GM21723 (cell line): Measurements from ENCODE around the gene GNG14.
"Not testable (repeated sequence)": the region's sequence is repeated elsewhere in the genome, so short reads cannot be mapped to it uniquely, and the experiment has no call there.

Experiments
- ATAC-seq: cut with Tn5 transposase; IDR thresholded peaks from one replicate; pipeline ENCODE4 v1.9.1; 2021; ENCODE audit warnings: mild to moderate bottlenecking, moderate library complexity; ENCODE audit not compliant: unreplicated experiment

The GNG14 gene

DNA sequence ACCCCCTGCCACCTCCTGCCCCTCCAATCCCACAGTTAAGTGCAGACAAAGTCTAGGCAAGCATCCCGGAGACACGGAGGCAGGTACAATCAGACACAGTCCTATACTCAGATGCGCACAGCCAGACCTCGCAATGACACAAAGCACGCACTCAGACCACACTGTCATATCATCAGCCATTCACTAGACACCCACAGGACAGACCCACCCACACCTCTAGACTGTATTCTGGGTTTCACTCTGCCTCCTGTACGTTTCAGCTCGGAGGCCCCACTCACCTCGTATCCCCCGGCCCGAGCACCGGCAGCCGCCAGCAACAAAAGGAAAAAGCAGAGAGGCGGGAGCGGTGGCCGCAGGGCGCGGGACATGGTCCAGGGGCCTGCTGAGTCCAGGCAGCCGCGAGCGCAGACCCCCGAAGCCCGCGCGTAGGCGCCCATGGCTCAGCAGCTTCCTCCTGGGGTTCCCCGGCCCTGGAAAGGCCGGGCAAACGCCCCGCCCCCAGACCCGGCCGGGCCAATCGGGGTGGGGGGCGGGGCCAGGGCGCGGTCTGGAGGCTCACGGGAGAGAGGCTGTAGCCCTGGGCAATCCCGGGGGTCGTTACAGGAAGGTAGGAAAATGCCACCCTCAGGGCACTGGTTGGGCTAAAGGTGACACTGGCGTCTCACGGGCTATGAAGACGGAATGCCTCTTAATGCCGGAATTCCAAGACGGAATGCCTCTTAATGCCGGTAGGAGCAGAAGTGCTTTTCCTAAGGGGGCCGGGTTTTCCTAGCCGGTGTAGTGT, 21.3 kb upstream of the GNG14 start, which contains the start of the genes MAN2B1 and WDR83:
Gene MAN2B1, minus strand, starts transcription at position 478 of the 784 bp plus-strand sequence. Its CDS starts 41 bp downstream, at position 437.
Gene WDR83, plus strand, starts transcription at position 543 of the 784 bp plus-strand sequence. CDS start 2,984 bp downstream, outside the sequence.
- peak; percentile 42 for ATAC-seq

DNA sequence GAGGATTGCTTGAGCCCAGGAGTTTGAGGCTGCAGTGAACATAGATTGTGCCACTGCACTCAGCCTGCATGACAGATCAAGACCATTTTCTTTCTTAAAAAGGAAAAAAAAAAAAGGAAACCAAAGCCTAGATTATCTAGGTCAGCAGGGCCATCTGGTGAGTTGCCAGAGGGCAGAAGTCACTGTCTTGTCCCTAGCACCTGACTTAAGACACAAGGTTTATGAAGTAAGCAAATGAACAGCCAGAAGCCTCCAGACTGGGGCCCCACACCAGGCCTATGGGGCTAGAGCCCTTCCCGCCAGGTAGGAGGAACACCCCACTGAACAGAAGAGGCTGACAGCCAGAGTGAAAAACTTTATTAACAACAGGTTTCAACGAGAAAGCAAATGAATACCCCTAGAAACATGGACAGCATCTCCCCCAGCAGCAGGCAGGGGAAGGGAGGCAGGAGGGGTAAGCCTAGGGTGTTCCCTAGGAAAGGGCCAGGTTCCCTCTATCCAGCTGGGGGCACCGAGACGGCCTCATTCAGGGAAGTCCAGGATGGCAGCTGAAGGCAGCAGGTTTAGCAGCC, 20.0 kb upstream of the GNG14 start:
- ATAC-seq: no peak

DNA sequence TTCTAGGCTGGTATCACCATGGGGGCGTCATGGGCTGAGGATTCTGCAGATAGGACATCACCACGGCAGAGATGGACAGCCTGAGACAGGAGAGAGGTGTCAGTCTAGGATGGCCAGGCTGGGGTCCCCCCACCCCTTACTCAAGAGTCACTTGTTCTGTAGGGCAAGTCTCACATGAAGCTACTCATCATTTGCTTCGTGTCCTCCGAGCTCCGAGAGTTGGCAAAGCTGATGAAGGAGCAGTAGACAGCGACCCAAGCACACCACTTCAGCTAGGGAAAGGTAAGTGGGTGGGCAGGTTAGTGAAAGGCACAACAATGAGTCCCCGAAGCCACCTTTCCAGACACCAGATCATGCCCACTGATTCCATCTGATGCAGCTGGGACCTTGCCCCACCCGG, 19.5 kb upstream of the GNG14 start:
- ATAC-seq: no peak

- no peak for ATAC-seq
Measured at GRCh38 chr19:12668932-12669269, 18.9 kb upstream of the GNG14 start.

DNA sequence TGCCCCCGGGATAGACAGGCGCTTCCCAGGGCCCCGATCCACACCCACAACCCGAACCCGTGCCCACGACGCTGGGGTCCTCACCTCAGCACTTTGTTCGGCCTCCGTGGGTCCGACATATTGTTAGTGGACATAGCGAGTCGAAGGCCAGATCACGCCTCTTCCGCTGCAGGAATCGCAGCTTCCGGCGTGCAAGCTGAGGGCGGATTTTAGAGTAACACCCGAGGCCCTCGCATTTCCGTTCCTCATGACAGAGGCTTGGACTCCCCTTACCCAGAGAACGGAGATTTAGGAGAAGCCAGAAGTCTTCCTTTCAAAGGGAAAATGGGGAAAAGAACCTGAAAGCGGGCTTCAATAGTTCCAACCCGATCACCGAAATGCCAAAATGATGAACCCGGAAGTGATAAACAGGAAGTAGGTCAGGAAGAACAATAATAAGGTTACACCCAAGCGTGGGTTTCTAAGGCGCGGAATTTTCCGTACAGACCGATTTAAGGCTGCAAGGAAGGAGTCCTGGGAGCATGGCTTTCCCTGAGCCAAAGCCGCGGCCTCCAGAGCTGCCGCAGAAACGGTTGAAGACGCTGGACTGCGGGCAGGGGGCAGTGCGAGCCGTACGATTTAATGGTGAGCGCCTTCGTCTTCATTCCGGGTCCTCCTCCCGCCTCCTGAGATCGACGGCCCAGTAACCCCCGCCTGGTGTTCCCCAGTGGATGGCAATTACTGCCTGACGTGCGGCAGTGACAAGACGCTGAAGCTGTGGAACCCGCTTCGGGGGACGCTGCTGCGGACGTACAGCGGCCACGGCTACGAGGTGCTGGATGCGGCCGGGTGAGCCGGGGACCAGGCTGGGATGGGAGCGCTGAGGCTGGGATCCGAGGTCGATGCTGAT, 18.3 kb upstream of the GNG14 start:
- no peak for ATAC-seq

DNA sequence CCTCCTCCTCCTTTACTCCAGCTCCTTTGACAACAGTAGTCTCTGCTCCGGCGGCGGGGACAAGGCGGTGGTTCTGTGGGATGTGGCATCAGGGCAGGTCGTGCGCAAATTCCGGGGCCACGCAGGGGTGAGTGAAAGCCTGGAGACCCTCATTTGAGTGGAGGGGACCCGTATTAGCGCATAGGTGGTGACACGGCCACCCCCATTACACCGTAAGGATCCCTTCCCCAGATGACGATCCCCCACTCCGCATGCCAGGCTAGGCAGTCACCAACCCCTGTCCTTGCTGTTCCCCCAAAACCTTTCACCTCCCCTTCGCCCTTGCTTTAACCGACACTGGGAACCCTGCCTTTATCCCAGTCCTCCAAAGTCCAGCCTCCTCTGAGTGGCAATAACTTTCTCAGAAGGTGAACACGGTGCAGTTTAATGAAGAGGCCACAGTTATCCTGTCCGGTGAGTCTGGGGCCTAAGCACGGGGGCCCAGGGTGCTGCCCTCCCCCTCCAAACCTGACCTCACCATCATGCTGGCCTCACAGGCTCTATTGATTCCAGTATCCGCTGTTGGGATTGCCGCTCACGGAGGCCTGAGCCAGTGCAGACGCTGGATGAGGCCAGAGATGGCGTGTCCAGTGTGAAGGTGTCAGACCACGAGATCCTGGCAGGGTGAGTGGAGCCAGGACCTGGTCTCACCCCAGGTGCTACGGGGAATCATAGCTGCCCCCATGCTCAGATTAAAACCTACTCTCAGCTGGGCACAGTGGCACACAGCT, 17.5 kb upstream of the GNG14 start:
- ATAC-seq: no peak

DNA sequence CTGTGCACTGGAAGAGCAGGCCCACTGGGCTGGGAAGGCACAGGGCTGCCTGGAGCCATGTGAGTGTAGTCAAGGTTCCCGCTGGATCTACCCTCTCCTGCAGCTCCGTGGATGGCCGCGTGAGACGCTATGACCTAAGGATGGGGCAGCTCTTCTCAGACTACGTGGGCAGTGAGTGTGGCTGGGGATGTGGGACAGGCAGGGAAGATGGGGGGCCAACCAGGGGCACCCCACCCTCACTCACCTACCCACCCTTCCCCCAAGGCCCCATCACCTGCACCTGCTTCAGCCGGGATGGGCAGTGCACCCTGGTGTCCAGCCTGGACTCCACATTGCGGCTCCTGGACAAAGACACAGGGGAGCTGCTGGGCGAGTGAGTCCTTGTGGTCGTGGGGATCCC, 15.1 kb upstream of the GNG14 start:
- ATAC-seq: no peak

DNA sequence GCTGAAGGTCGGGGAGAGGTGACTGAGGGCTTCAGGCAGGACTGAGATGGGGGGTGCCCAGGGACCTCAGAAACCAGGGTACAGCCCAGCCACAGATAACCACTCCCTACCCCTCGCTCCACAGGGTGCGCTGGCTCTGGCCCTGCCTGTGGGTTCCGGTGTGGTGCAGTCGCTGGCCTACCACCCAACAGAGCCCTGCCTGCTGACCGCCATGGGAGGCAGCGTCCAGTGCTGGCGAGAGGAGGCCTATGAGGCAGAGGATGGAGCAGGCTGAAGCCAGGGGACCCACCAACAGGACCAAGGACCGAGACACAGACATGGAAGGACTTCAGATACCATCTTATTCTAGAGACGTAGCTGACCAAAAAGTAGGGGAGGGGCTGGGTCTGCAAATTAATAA, 12.4 kb upstream of the GNG14 start:
- ATAC-seq: no peak

GRCh38 chr19:12675940-12676339, 11.9 kb upstream of the GNG14 start:
- no peak for ATAC-seq

GRCh38 chr19:12676384-12676792, 11.4 kb upstream of the GNG14 start:
- no peak for ATAC-seq

- ATAC-seq: no peak
Measured at GRCh38 chr19:12676928-12677327, 10.9 kb upstream of the GNG14 start.

- ATAC-seq: not testable (repeated sequence)
Measured at GRCh38 chr19:12678039-12678438, 9.8 kb upstream of the GNG14 start.

GRCh38 chr19:12680034-12680433, 7.8 kb upstream of the GNG14 start:
- no peak for ATAC-seq

GRCh38 chr19:12681074-12681987, 6.5 kb upstream of the GNG14 start, which contains the start of gene DHPS:
TSS of gene DHPS (minus strand) at chr19:12681880. CDS start at chr19:12681766, 114 bp downstream.
- ATAC-seq: peak; percentile 71

DNA sequence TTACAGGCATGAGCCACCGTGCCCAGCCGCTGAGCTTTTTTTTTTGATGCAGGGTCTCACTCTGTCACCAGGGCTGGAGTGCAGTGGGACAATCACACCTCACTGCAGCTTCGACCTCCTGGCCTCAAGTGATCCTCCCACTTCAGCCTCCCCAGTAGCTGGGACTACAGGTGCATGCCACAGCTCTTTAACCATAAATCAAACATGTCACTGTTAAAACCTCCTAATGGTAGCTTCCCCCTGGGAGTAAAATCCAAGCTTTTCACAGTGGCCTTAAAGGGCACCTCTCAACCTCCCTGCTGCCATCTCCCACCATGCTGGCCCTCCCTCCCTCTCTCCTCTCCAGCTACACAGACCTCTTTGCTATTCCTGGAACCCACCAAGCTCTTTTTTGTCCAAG, 2.0 kb upstream of the GNG14 start:
- no peak for ATAC-seq

GRCh38 chr19:12689012-12689411, 1.2 kb downstream of the GNG14 start:
- no peak for ATAC-seq

DNA sequence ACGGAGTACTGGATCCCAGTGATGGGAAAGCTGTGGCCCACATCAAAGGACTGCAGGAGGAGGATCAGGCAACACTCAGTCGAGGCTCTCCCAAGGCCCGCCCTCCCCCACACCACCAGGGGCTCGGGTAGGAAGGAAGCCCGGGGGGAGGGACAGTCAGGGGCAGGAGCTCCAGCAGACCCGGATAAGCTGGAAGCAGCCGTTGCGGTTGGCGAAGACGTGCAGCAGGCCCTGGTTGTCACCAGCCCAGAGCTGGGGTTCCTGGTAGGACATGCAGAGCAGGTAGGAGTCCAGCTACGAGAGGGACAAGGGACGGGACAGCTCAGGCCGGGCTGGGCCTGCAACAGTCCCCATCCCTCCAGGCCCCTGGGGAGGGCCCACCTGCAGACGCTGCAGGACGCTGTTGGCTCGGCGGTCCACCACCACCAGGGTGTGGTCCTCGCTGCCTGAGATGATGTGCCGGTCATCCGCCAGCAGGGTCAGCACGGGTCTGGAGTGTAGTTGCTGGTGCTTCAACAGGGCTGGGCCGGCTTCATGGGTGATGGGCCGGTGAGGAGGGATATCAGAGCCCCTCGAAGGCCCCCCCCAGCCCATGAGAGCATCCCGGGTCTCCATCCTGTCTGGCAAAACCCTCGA, 1.9 kb downstream of the GNG14 start:
- no peak for ATAC-seq

- no peak for ATAC-seq
Measured at GRCh38 chr19:12692960-12693359, 5.2 kb downstream of the GNG14 start.

DNA sequence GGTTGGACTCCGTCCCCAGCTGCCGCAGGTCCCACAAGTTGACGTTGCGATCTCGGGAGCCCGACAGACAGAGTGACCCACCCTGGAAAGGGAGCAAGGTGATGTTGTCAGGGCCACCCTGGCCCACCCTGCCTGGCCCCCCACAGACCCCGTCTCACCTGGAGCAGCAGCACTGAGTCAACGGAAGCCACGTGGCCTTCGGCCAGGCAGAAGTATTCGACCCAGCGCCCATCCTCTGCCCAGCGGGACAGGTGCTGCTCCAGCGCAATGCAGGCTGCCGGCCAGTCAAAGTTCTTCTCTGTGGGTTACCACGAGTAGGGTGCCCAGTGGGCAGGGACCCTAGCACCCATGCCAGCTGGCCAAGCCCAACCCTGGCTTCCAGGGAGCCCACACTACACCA, 6.8 kb downstream of the GNG14 start:
- ATAC-seq: no peak
